PC-3 (cell line): Measurements from ENCODE around the gene SIDT2. TPM values are rescaled to one million over a fixed set of nuclear protein-coding genes. Genes with fewer than 3 reads are reported as not detected.
"Not testable (repeated sequence)": the region's sequence is repeated elsewhere in the genome, so short reads cannot be mapped to it uniquely, and the experiment has no call there.

Experiments
- ATAC-seq: fragments of 200-7000 bp; cut with Tn5 transposase; 2 replicates; pipeline ENCODE4 v1.9.1; 2020; ENCODE audit warnings: mild to moderate bottlenecking, moderate library complexity
- BruUV-seq: library from RNA; stranded (reverse); fragments of 400-500 nt; replicated peaks from 2 replicates; lab custom pipeline; 2021; lab: Mats Ljungman, UMichigan
- CTCF ChIA-PET: fragments of 300-600 bp; sonication (Branson Sonifier 250); formaldehyde crosslinking; loops from one replicate; lab custom pipeline; 2022; ENCODE audit warnings: antibody characterized with exemption; lab: Charles Lee
- POLR2A ChIA-PET: fragments of 300-600 bp; sonication (Branson Sonifier 250); formaldehyde crosslinking; loops from one replicate; lab custom pipeline; 2022; ENCODE audit warnings: antibody characterized with exemption; ENCODE audit not compliant: unreplicated experiment; lab: Charles Lee
- DNase-seq: peaks from one replicate; pipeline ENCODE4 v3.0.0-alpha.2; 2015
- H2AFZ ChIP-seq: fragments of 300-600 bp; sonication (generic); 2 replicates; pipeline ENCODE4 v1.6.0; 2016; ENCODE audit warnings: antibody characterized with exemption, low read length
- H3F3A ChIP-seq: fragments of 300-600 bp; sonication (generic); one replicate; pipeline ENCODE4 v1.6.0; 2017; ENCODE audit warnings: antibody characterized with exemption, low read length, control low read depth, mild to moderate bottlenecking; ENCODE audit not compliant: unreplicated experiment
- H3K27ac ChIP-seq: fragments of 300-600 bp; sonication (generic); 2 replicates; pipeline ENCODE4 v1.5.1; 2016; ENCODE audit warnings: mild to moderate bottlenecking, low read length
- H3K27me3 ChIP-seq: fragments of 300-600 bp; sonication (generic); 2 replicates; pipeline ENCODE4 v1.6.1; 2016; ENCODE audit warnings: low read length, mixed read lengths
- H3K36me3 ChIP-seq: fragments of 300-600 bp; sonication (generic); 2 replicates; pipeline ENCODE4 v1.6.1; 2016; ENCODE audit warnings: low read depth, mixed run types, low read length, mixed read lengths
- H3K4me1 ChIP-seq: fragments of 300-600 bp; sonication (generic); 2 replicates; pipeline ENCODE4 v1.5.1; 2016; ENCODE audit warnings: low read length; ENCODE audit not compliant: insufficient read depth
- H3K4me2 ChIP-seq: fragments of 300-600 bp; sonication (generic); 2 replicates; pipeline ENCODE4 v1.6.0; 2016; ENCODE audit warnings: low read length
- H3K4me3 ChIP-seq: fragments of 300-600 bp; sonication (generic); 2 replicates; pipeline ENCODE4 v1.5.1; 2016; ENCODE audit warnings: mild to moderate bottlenecking, low read length, mixed read lengths
- H3K79me2 ChIP-seq: fragments of 300-600 bp; sonication (generic); 2 replicates; pipeline ENCODE4 v1.6.1; 2017; ENCODE audit warnings: low read length, mixed read lengths
- H3K9ac ChIP-seq: fragments of 300-600 bp; sonication (generic); 2 replicates; pipeline ENCODE4 v1.6.0; 2016; ENCODE audit warnings: mild to moderate bottlenecking, low read length
- H3K9me2 ChIP-seq: fragments of 300-600 bp; sonication (generic); replicated peaks from 2 replicates; pipeline ENCODE4 v1.6.1; 2016; ENCODE audit warnings: mixed run types, low read length, mixed read lengths
- H3K9me3 ChIP-seq: fragments of 300-600 bp; sonication (generic); 2 replicates; pipeline ENCODE4 v1.6.1; 2016; ENCODE audit warnings: low read length, mixed read lengths
- H4K20me1 ChIP-seq: fragments of 300-600 bp; sonication (generic); 2 replicates; pipeline ENCODE4 v1.6.1; 2016; ENCODE audit warnings: low read length, mixed read lengths
- CTCF ChIP-seq: fragments of 300-600 bp; sonication (generic); conservative IDR thresholded peaks from 2 replicates; pipeline ENCODE4 v1.5.1; 2017; ENCODE audit warnings: antibody characterized with exemption, low read depth, mild to moderate bottlenecking, low read length
- EZH2 ChIP-seq: fragments of 300-600 bp; sonication (generic); IDR thresholded peaks from one replicate; pipeline ENCODE4 v1.6.1; 2017; ENCODE audit warnings: antibody characterized with exemption, mild to moderate bottlenecking, low read length; ENCODE audit not compliant: unreplicated experiment
- EZH2phosphoT487 ChIP-seq: fragments of 300-600 bp; sonication (generic); IDR thresholded peaks from 2 replicates; pipeline ENCODE4 v1.6.1; 2018; ENCODE audit warnings: mild to moderate bottlenecking, antibody characterized with exemption, low read length, borderline replicate concordance
- intact Hi-C: fragments of 100-400 bp; cut with micrococcal nuclease; formaldehyde crosslinking; loops from 2 replicates; pipeline ENCODE4 v1.9.0; 2023
- total RNA-seq: library from RNA; depleted of rRNA; stranded (reverse); fragments of >200 nt; gene quantifications from 2 replicates; pipeline ENCODE4 v1.2.3, GENCODE V29; 2014

Gene SIDT2
- total RNA-seq, 1 experiment from 2014 or later: 13.6 TPM

- H3K27me3 ChIP-seq: no peaks in the 10 kb centered on the region
- H3K9me3 ChIP-seq: no peaks in the 10 kb centered on the region
- H3F3A ChIP-seq: no peaks in the 10 kb centered on the region
- DNase-seq: no peak
- H3K9me2 ChIP-seq: no peaks in the 10 kb centered on the region
- no peak overlapping the region for H3K4me3 ChIP-seq
- no peaks in the 10 kb centered on the region for H4K20me1 ChIP-seq
- H3K36me3 ChIP-seq: no peaks in the 10 kb centered on the region
- POLR2A ChIA-PET: no interaction called here
- peaks cover 45% of the 10 kb centered on the region for H3K4me1 ChIP-seq
- CTCF ChIA-PET: no interaction called here
- no TSS peak for BruUV-seq
- ATAC-seq: no peak
- H3K79me2 ChIP-seq: no peaks in the 10 kb centered on the region
- intact Hi-C loops: no loop called here
- no peak overlapping the region for H3K9ac ChIP-seq
- no peak for TF ChIP-seq EZH2
- no peak for TF ChIP-seq CTCF
- TF ChIP-seq EZH2phosphoT487: no peak
- H2AFZ ChIP-seq: no peak overlapping the region
- H3K4me2 ChIP-seq: no peak overlapping the region
- H3K27ac ChIP-seq: no peak overlapping the region
These were observed 4.0 kb downstream of the SIDT2 start for GRCh38 chr11:117182551-117182935.

DNA sequence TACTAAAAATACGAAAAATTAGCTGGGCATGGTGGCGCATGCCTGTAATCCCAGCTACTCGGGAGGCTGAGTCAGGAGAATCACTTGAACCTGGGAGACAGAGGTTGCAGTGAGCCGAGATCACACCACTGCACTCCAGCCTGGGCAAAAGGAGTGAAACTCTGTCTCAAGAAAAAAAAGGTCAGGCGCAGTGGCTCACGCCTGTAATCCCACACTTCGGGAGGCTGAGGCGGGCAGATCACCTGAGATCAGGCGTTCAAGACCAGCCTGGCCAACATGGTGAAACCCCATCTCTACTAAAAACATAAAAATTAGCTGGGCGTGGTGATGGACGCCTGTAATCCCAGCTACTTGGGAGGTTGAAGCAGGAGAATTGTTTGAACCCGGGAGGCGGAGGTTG, 4.6 kb downstream of the SIDT2 start:
- ATAC-seq, intact Hi-C loops, CTCF ChIA-PET: not testable (repeated sequence)

DNA sequence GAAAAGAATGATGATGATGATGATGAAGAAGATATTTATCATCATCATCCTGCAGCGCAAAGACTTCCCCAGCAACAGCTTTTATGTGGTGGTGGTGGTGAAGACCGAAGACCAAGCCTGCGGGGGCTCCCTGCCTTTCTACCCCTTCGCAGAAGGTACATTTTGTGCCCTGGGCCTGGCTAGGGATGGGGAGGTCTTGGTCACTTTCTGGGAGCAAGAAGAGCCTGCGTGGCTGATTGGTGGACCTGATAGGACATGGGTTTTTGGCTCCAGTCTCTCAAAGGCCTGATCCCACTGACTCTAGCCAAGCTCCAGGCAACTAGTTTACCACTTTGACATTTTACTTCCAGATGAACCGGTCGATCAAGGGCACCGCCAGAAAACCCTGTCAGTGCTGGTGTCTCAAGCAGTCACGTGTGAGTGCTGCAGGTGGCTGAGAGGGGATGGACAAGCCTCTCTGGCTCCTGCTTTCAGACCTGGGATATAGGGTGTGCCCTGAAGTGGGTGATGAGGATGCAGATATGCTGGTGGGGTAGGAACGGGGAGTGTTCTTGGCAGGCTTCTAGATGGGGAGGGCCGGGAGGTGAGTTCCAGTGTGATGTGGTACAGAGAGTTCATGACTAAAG, 5.3 kb downstream of the SIDT2 start:
- DNase-seq: peak; percentile 24
- H3K27ac ChIP-seq: no peak overlapping the region
- no peaks in the 10 kb centered on the region for H3K36me3 ChIP-seq
- H3K4me1 ChIP-seq: peaks cover 36% of the 10 kb centered on the region
- H2AFZ ChIP-seq: no peak overlapping the region
- no peaks in the 10 kb centered on the region for H4K20me1 ChIP-seq
- no peaks in the 10 kb centered on the region for H3K9me2 ChIP-seq
- no peaks in the 10 kb centered on the region for H3K79me2 ChIP-seq
- H3F3A ChIP-seq: no peaks in the 10 kb centered on the region
- intact Hi-C loops: loop anchor here (2.0 kb wide), 1 partner anchor 43 kb away; no protein-coding TSS in a partner anchor
- ATAC-seq: no peak
- H3K4me3 ChIP-seq: no peak overlapping the region
- H3K9me3 ChIP-seq: no peaks in the 10 kb centered on the region
- H3K4me2 ChIP-seq: no peak overlapping the region
- TF ChIP-seq EZH2: no peak
- no peak for TF ChIP-seq CTCF
- no peak for TF ChIP-seq EZH2phosphoT487
- H3K27me3 ChIP-seq: no peaks in the 10 kb centered on the region
- no TSS peak for BruUV-seq
- POLR2A ChIA-PET: no interaction called here
- no peak overlapping the region for H3K9ac ChIP-seq
- CTCF ChIA-PET: no interaction called here

More for the DNA sequence above, 4.6 kb downstream of the SIDT2 start:
- H3K9ac ChIP-seq, BruUV-seq, H3K36me3 ChIP-seq, H2AFZ ChIP-seq, H3K9me3 ChIP-seq, H4K20me1 ChIP-seq, H3K4me2 ChIP-seq, H3K4me3 ChIP-seq, POLR2A ChIA-PET, H3K79me2 ChIP-seq, H3F3A ChIP-seq, H3K27me3 ChIP-seq, H3K9me2 ChIP-seq, DNase-seq, H3K27ac ChIP-seq: not testable (repeated sequence)
- H3K4me1 ChIP-seq: peaks cover 38% of the 10 kb centered on the region
